ENCODE data around the gene GAS2L2.
"Not testable (repeated sequence)": the region's sequence is repeated elsewhere in the genome, so short reads cannot be mapped to it uniquely, and the experiment has no call there.

GAS2L2 gene

DNA sequence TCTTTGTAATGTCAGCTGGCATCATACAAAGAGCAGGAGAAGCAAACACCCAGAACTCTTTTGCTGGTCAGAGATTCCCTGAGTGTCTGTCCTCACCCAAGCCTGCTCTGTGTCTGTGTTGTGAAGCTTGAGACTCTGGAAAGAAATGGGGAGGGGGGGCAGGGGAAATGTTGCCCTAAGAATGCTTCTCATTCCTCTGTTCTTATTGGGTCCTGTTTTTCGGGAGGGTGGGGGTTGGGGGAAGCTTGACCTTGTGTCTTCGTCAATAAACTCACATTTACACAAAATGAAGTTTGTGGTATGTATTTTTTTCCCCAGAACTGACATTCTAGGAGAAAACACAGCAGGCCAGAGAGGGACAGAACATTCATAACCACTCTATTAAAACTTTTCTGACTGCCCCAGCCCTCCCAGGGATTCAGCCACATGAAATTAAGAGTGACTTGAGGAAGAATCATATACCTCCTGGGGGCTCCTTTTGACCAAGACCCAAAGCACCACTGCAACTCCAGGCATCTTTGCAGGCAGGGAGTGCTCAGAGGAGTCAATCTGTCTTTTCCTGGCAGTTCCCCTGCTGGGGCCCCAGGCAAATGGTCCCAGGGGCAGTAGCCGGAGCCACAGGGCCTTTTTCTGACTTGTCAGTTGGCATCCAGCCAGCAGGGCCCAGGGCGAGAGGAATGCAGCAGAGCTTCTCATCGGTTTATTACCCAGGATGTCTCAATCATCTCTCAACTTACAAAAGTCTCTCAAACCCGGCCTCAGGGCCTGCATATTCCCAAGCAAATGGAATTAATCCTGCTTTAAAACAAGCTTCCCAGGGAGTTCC is 26.7 kb downstream of the GAS2L2 start:
- DNase-seq = peak; percentile 67

GRCh38 chr17:35725802-35726126 is 27.3 kb downstream of the GAS2L2 start:
- no peak for DNase-seq

GRCh38 chr17:35725058-35725457 is 28.0 kb downstream of the GAS2L2 start:
- no peak for DNase-seq

DNA sequence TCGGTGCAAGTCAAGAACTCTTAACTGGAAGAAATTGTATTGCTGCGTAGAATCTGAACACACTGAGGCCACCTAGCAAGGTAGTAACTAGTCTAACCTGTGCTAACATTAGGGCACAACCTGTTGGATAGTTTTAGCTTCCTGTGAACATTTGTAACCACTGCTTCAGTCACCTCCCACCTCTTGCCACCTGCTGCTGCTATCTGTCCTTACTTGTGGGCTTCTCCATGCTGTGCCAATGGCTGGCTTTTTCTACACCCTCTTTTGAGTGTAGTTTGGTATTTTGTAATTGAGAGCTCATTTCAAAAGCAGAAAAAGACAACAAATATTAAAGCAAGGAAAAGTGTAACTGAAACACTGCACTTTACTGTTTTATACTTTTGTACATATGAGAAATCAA is 29.3 kb downstream of the GAS2L2 start:
- DNase-seq = no peak

DNA sequence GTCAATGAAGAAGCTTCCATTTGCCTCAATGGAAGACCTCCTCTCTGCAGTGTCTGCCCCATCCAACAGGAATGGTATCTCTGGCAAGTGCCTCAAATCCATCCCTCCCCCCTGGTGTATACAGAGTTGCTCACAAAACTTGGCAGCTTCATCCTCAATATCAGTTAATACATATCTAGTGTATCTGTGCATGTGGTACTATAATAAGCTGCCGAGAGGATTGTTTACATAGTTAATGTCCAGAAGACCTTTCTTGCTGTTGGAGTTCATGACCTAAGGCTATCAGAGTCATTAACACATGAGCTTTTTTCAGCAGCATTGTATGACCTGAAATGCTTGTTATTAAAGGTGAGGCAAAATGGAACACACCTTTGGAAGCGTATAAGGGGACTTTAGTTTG is 35.6 kb downstream of the GAS2L2 start:
- no peak for DNase-seq

DNA sequence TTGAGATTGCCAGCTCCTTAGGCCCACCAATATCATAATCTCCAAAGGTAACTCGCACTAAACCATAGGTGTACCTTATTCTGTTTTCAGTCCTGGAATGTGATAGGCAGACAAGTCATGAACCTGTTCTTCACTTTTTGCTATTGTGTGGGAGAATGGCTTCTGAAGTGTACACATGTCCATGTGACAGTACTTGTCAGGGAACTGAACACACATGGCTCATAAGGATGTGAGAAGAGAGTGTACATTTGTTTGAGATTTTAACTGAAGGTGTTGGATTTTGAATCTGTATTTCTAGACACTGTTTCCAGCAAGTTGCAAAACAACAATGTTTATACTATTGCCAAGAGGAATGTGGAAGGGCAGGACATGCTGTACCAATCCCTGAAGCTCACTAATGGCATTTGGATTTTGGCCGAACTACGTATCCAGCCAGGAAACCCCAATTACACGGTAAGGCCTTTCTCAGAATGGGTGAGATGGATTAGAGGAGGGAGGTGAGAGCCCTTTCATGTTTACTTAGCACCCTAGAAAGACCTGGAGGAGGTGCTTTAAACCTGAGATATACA is 36.1 kb downstream of the GAS2L2 start:
- no peak for DNase-seq

DNA sequence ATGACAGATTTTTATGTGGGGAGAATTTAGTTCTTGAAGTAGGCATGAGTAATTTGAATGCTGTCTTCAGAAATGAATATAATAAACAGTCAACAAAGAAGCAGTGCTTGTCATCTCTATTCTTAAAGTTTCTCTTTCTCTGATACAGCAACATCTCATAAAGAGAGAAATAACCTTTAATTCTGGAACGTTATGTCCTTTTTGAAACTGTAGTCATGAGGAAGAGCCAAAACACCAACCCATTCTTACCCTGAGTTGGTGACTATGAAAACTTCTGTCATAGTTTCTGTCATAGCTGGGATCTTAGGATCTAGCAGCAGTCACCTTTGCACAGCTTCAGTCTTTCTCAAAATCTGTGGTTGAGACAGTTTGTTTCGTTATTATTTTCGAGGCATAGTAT is 36.9 kb downstream of the GAS2L2 start:
- DNase-seq = no peak

DNA sequence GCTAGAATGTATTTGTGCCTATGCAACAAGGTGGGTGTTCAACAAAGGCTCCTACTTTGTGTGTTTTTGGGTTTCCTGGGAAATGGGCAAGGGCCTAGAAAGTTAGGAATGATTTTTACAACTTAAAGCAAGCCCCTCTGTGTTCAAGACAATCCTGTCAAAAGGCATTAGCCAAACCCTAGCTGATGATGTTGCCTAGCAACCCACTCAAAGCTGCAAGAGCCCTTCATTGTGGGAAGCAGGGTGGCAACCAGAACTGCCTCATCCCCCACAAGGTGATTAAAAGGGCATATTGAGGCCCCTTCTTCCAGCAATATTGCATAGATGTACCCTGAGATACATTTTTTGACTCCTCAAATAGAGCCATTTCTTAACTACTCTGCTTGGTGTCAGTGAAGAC is 37.6 kb downstream of the GAS2L2 start:
- DNase-seq = no peak

DNA sequence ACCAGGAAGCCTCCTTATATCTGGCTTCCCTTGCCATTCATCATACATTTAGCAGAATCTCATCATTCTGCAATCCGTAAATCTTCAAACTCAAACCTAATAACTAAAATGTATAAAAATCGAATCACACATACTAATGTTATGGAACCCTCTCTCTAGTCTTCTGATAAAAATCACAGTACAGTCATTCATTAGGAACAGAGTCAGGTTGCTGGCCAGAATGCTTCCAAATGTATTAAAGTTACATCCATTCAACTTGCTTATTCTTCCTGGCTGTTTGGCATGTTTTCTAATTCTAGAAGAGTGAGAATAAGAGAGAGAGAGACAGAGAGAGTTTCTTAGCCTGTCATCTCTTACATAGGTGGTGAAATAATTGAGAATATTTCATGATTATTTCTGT is 38.1 kb downstream of the GAS2L2 start:
- no peak for DNase-seq

- DNase-seq = no peak
These were observed 39.8 kb downstream of the GAS2L2 start for GRCh38 chr17:35713069-35713728.

GRCh38 chr17:35710950-35711349 is 42.1 kb downstream of the GAS2L2 start:
- no peak for DNase-seq

DNA sequence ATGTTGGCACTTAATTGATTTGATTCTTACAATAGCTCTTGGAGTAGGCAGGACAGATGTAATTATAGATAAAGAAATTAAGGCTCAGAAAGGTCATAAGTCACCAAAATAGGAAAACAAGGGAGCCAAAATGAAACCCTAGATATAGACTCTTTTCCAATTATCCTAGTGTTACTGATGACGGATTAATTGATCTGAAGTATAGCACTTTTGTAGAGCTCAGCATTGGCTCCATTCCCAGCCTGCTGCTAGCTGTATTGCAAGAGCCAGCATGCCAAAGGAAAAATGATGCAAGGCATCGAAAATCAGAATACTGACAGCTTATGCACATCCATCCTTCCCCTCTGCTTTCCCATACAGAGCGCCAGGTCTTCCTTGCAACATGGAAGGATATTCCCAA is 43.2 kb downstream of the GAS2L2 start:
- DNase-seq = peak; percentile 74

DNA sequence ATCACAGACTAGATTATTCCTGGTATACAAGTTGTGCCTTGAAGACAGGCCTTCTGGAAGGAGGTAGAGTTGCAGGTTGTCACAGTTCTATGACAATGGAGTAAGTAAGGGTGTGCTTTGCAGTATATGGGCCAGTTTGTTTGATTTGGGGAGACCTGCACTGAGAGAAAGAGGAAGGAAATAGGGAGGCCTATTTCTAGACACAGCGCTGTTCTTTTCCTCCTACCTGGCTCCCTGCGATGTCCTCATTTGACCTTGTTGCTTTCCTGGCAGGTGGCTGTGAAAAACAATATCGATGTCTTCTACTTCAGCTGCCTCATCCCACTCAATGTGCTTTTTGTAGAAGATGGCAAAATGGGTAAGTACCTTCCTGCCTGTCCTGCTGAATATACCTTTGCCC is 44.1 kb downstream of the GAS2L2 start:
- DNase-seq = peak; percentile 66

DNA sequence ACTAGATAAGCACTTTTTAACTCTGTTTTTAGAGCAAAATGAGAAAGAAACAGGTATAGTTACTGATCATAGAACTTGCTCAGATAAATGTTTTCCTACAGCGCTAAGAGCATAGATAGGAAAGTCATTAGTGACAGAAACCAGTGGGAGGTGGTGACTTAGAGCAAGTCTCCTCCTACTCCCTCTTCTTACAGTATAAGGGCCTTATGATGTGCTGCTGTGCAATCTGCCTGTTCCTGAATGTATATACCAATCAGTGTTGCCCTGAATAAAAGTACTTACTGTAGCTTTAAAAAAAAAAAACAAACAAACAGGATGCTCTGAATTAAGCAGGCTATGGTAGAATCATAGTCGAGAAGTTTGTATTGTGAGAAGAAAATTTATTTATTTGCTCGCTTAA is 44.9 kb downstream of the GAS2L2 start:
- DNase-seq = no peak

- no peak for DNase-seq
These were observed 47.3 kb downstream of the GAS2L2 start for GRCh38 chr17:35705705-35706104.

DNA sequence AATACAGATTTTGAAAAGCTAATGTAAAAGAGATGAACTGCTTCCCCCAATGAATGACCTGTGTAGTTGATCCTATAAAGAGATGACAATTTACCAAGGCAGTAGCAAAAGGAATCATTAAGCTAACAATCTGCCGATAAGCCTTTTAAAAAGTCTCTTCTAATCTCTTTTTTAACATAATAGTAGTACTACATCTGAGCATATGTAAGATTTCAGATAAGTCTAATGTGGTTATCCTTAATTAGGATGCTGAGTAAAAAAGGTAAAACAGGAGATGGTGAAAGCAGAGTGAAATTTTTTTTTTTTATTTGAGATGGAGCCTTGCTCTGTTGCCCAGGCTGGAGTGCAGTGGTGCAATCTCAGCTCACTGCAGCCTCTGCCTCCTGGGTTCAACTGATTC is 47.8 kb downstream of the GAS2L2 start:
- DNase-seq = no peak

GRCh38 chr17:35703308-35703707 is 49.7 kb downstream of the GAS2L2 start:
- DNase-seq = not testable (repeated sequence)

DNA sequence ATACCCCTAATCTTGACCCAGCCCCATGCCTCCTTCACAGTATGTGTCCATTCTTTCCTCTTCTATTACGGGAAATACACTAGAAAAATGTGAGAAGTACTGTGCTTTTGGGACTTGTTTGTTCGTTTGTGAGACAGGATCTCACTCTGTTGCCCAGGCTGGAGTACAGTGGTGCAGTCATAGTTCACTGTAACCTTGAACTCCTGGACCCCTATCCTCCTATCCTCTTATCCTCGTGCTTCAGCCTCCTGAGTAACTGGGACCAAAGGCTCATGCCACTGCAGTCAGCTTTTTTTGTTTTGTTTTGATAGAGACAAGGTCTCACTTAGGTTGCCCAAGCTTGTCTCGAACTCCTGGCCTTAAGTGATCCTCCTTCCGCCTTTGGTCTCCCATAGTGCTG is 51.5 kb downstream of the GAS2L2 start:
- DNase-seq = no peak

- DNase-seq = no peak
These were observed 52.9 kb downstream of the GAS2L2 start for GRCh38 chr17:35700150-35700549.

DNA sequence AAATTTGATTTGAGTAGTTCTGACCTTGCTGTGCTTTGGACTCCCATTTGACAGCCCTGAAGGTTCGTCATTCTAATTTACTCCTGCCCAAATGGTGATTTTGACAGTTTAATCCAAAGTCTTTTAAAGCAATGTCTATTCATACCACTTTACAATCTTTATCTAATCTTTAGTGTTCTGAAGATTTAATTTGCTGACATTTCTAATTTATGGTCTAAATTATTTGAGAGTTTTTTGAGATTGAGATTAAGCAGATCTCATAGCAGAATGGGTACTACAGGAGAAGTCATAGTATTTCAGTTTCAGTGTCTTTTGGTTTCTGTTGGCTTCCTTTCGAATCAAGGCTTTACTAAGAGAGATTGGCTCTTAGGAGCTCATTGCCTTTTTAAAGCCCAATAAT is 54.2 kb downstream of the GAS2L2 start:
- no peak for DNase-seq

GRCh38 chr17:35695613-35696012 is 57.4 kb downstream of the GAS2L2 start:
- DNase-seq = no peak

DNA sequence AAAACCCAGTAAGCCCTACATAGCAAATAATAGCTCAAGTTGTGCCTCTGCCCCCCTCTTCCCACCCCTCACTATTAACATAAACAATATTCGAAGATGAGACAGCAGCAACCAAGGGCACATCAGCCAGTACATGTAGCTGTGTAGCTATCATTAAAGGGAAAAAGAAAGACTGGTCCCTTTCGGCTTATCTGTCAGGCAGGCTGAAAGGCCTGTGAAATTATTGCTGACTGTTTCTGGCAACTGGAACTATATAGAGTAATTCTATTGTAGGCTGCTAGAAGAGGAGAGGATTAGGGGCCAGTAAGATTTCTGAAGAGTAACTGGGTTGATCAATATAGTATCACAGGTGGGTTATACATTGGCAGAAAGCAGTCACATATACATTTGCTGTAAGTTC is 58.1 kb downstream of the GAS2L2 start:
- DNase-seq = no peak

All from NCI-H2171 (cell line).